ENCODE data around the gene CGN.

The CGN gene

GRCh38 chr1:151547119-151547899 is 36.1 kb downstream of the CGN start:
- Histone ChIP-seq H3K36me3 (ENCODE audit: control insufficient read depth, insufficient read depth, low read length) (peaks cover 2% of the 10 kb centered on the region), H3K9me3 (ENCODE audit: control insufficient read depth, low read length) (no peaks in the 10 kb centered on the region), H3K4me3 (ENCODE audit: extremely low read depth, insufficient read depth, low read length, poor library complexity, severe bottlenecking) (no peak overlapping the region), H3K27ac (ENCODE audit: low read depth, low read length, severe bottlenecking) (peak overlapping the region; percentile 92), H3K4me1 (ENCODE audit: control insufficient read depth, insufficient read depth, low read length, poor library complexity, severe bottlenecking) (peaks cover 55% of the 10 kb centered on the region)
- 58 to 59% methylated on average over 6 of the region's 7 CpGs for WGBS, 2 experiments (ENCODE audit: insufficient coverage in 2 of 2)

GRCh38 chr1:151547900-151548230 is 36.7 kb downstream of the CGN start:
- peaks cover 51% of the 10 kb centered on the region for H3K4me1 ChIP-seq (ENCODE audit: control insufficient read depth, insufficient read depth, low read length, poor library complexity, severe bottlenecking)
- H3K9me3 ChIP-seq (ENCODE audit: control insufficient read depth, low read length): no peaks in the 10 kb centered on the region
- H3K4me3 ChIP-seq (ENCODE audit: extremely low read depth, insufficient read depth, low read length, poor library complexity, severe bottlenecking): no peak overlapping the region
- WGBS, 2 experiments (ENCODE audit: insufficient coverage in 2 of 2): 97% methylated on average over 3 of the region's 3 CpGs; no CpG with 5 or more reads in 1 of the 2 experiments
- H3K27ac ChIP-seq (ENCODE audit: low read depth, low read length, severe bottlenecking): peak overlapping the region; percentile 92
- H3K36me3 ChIP-seq (ENCODE audit: control insufficient read depth, insufficient read depth, low read length): peaks cover 2% of the 10 kb centered on the region

- Histone ChIP-seq H3K9me3 (ENCODE audit: control insufficient read depth, low read length) (no peaks in the 10 kb centered on the region), H3K4me3 (ENCODE audit: extremely low read depth, insufficient read depth, low read length, poor library complexity, severe bottlenecking) (no peak overlapping the region), H3K36me3 (ENCODE audit: control insufficient read depth, insufficient read depth, low read length) (no peaks in the 10 kb centered on the region), H3K4me1 (ENCODE audit: control insufficient read depth, insufficient read depth, low read length, poor library complexity, severe bottlenecking) (peaks cover 44% of the 10 kb centered on the region), H3K27ac (ENCODE audit: low read depth, low read length, severe bottlenecking) (peak overlapping the region; percentile 60)
- WGBS, 2 experiments (ENCODE audit: insufficient coverage in 2 of 2): 55 to 73% methylated on average over 2 of the region's 2 CpGs
These were observed 38.0 kb downstream of the CGN start for GRCh38 chr1:151549199-151549598.

- peaks cover 3% of the 10 kb centered on the region for H3K36me3 ChIP-seq (ENCODE audit: control insufficient read depth, insufficient read depth, low read length)
- no peak overlapping the region for H3K27ac ChIP-seq (ENCODE audit: low read depth, low read length, severe bottlenecking)
- H3K4me3 ChIP-seq (ENCODE audit: extremely low read depth, insufficient read depth, low read length, poor library complexity, severe bottlenecking): no peak overlapping the region
- WGBS, 2 experiments (ENCODE audit: insufficient coverage in 2 of 2): 100% methylated on average over 3 of the region's 4 CpGs; no CpG with 5 or more reads in 1 of the 2 experiments
- no peaks in the 10 kb centered on the region for H3K9me3 ChIP-seq (ENCODE audit: control insufficient read depth, low read length)
- H3K4me1 ChIP-seq (ENCODE audit: control insufficient read depth, insufficient read depth, low read length, poor library complexity, severe bottlenecking): peaks cover 19% of the 10 kb centered on the region
These were observed 42.5 kb downstream of the CGN start for GRCh38 chr1:151553659-151554058.

DNA sequence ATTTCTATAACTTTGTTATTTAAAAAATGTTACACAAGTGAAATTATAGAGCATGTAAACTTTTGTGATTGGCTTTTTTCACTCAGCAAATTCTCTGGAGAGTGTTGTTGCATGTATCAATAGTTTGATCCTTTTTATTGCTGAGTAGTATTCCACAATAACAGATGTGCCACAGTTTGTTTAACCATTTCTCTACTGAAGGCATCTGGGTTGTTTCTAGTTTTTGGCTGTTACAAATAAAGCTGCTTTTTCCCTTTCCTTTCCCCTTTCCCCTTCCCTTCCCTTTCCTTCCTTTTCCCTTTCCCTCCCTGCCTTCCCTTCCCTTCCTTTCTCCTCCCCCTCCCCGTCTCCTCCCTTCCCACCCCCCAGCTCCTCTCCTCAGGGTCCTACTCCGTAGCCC is 44.9 kb downstream of the CGN start:
- H3K27ac ChIP-seq (ENCODE audit: low read depth, low read length, severe bottlenecking): no peak overlapping the region
- peaks cover 3% of the 10 kb centered on the region for H3K36me3 ChIP-seq (ENCODE audit: control insufficient read depth, insufficient read depth, low read length)
- no CpG with 5 or more reads among the region's 2 CpGs for WGBS, 2 experiments (ENCODE audit: insufficient coverage in 2 of 2)
- H3K9me3 ChIP-seq (ENCODE audit: control insufficient read depth, low read length): no peaks in the 10 kb centered on the region
- H3K4me1 ChIP-seq (ENCODE audit: control insufficient read depth, insufficient read depth, low read length, poor library complexity, severe bottlenecking): peaks cover 5% of the 10 kb centered on the region
- H3K4me3 ChIP-seq (ENCODE audit: extremely low read depth, insufficient read depth, low read length, poor library complexity, severe bottlenecking): no peak overlapping the region

- H3K4me3 ChIP-seq (ENCODE audit: extremely low read depth, insufficient read depth, low read length, poor library complexity, severe bottlenecking): no peak overlapping the region
- H3K4me1 ChIP-seq (ENCODE audit: control insufficient read depth, insufficient read depth, low read length, poor library complexity, severe bottlenecking): no peaks in the 10 kb centered on the region
- no peaks in the 10 kb centered on the region for H3K9me3 ChIP-seq (ENCODE audit: control insufficient read depth, low read length)
- H3K36me3 ChIP-seq (ENCODE audit: control insufficient read depth, insufficient read depth, low read length): peaks cover 41% of the 10 kb centered on the region
- no CpG with 5 or more reads among the region's 1 CpG for WGBS, 2 experiments (ENCODE audit: insufficient coverage in 2 of 2)
- no peak overlapping the region for H3K27ac ChIP-seq (ENCODE audit: low read depth, low read length, severe bottlenecking)
These were observed 51.5 kb downstream of the CGN start for GRCh38 chr1:151562661-151563060.

- Histone ChIP-seq H3K27ac (ENCODE audit: low read depth, low read length, severe bottlenecking) (no peak overlapping the region), H3K36me3 (ENCODE audit: control insufficient read depth, insufficient read depth, low read length) (peaks cover 45% of the 10 kb centered on the region), H3K4me1 (ENCODE audit: control insufficient read depth, insufficient read depth, low read length, poor library complexity, severe bottlenecking) (no peaks in the 10 kb centered on the region), H3K9me3 (ENCODE audit: control insufficient read depth, low read length) (no peaks in the 10 kb centered on the region), H3K4me3 (ENCODE audit: extremely low read depth, insufficient read depth, low read length, poor library complexity, severe bottlenecking) (no peak overlapping the region)
- WGBS, 2 experiments (ENCODE audit: insufficient coverage in 2 of 2): no CpG with 5 or more reads among the region's 2 CpGs
These were observed 52.2 kb downstream of the CGN start for GRCh38 chr1:151563376-151563775.

- Histone ChIP-seq H3K27ac (ENCODE audit: low read depth, low read length, severe bottlenecking) (no peak overlapping the region), H3K36me3 (ENCODE audit: control insufficient read depth, insufficient read depth, low read length) (peaks cover 66% of the 10 kb centered on the region)
- 68 to 75% methylated on average over 2 to 4 of the region's 5 CpGs for WGBS, 2 experiments (ENCODE audit: insufficient coverage in 2 of 2)
These were observed 54.5 kb downstream of the CGN start for GRCh38 chr1:151565502-151566189.

GRCh38 chr1:151568626-151569088 is 57.5 kb downstream of the CGN start:
- WGBS, 2 experiments (ENCODE audit: insufficient coverage in 2 of 2): 100% methylated on average over 1 to 2 of the region's 3 CpGs
- peaks cover 73% of the 10 kb centered on the region for H3K36me3 ChIP-seq (ENCODE audit: control insufficient read depth, insufficient read depth, low read length)
- H3K4me3 ChIP-seq (ENCODE audit: extremely low read depth, insufficient read depth, low read length, poor library complexity, severe bottlenecking): no peak overlapping the region
- H3K9me3 ChIP-seq (ENCODE audit: control insufficient read depth, low read length): no peaks in the 10 kb centered on the region
- no peaks in the 10 kb centered on the region for H3K4me1 ChIP-seq (ENCODE audit: control insufficient read depth, insufficient read depth, low read length, poor library complexity, severe bottlenecking)
- H3K27ac ChIP-seq (ENCODE audit: low read depth, low read length, severe bottlenecking): no peak overlapping the region

More at GRCh38 chr1:151565502-151566189, 54.5 kb downstream of the CGN start:
- Histone ChIP-seq H3K4me3 (ENCODE audit: extremely low read depth, insufficient read depth, low read length, poor library complexity, severe bottlenecking) (no peak overlapping the region), H3K4me1 (ENCODE audit: control insufficient read depth, insufficient read depth, low read length, poor library complexity, severe bottlenecking) (no peaks in the 10 kb centered on the region), H3K9me3 (ENCODE audit: control insufficient read depth, low read length) (no peaks in the 10 kb centered on the region)

- Histone ChIP-seq H3K4me3 (ENCODE audit: extremely low read depth, insufficient read depth, low read length, poor library complexity, severe bottlenecking) (no peak overlapping the region), H3K27ac (ENCODE audit: low read depth, low read length, severe bottlenecking) (no peak overlapping the region), H3K36me3 (ENCODE audit: control insufficient read depth, insufficient read depth, low read length) (peaks cover 74% of the 10 kb centered on the region), H3K4me1 (ENCODE audit: control insufficient read depth, insufficient read depth, low read length, poor library complexity, severe bottlenecking) (peaks cover 13% of the 10 kb centered on the region), H3K9me3 (ENCODE audit: control insufficient read depth, low read length) (no peaks in the 10 kb centered on the region)
- WGBS, 2 experiments (ENCODE audit: insufficient coverage in 2 of 2): 82 to 88% methylated on average over 1 of the region's 1 CpG
These were observed 59.6 kb downstream of the CGN start for GRCh38 chr1:151570819-151571218.

All from mesodermal cell (in vitro differentiated cells).